Measurements from ENCODE around the gene PIK3C3. TPM values are rescaled to one million over a fixed set of nuclear protein-coding genes. Genes with fewer than 3 reads are reported as not detected.
"Not testable (repeated sequence)": the region's sequence is repeated elsewhere in the genome, so short reads cannot be mapped to it uniquely, and the experiment has no call there.

The PIK3C3 gene
- total RNA-seq, 4 donors from 2014 or later = 26.2 to 63.2 (median 30.8) TPM

DNA sequence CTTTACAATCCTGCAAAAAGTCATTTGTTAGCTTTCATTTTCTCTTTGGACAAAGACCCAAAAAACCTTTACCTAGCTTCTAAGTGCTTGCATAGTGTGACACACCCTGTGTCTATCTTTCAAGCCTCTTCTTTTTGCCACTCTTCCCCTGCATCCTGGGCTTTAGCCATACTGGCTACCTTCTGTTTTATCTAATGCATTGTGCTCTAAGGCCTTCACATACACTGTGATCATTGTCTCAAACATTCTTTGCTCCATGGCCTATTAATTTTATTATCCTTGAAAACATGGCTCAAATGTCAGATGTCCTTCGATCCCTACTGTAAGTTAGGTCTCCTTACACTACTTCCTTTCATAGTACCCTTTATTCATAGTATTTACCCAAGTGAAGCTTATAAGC, 84.4 kb downstream of the PIK3C3 start:
- Histone ChIP-seq H3K9me3 (no peaks in the 10 kb centered on the region), H3K27me3 (no peaks in the 10 kb centered on the region), H3K27ac (no peak overlapping the region), H3K4me3 (no peak overlapping the region), H3K36me3 (peaks cover 82% of the 10 kb centered on the region), H3K4me1 (no peaks in the 10 kb centered on the region)
- WGBS = 100% methylated on average over 1 of the region's 1 CpG
- no peak for TF ChIP-seq EP300 (IDR thresholded peaks at IDR 0.05)
- no peak for TF ChIP-seq POLR2A (IDR thresholded peaks at IDR 0.05)
- TF ChIP-seq, protein P1, sequence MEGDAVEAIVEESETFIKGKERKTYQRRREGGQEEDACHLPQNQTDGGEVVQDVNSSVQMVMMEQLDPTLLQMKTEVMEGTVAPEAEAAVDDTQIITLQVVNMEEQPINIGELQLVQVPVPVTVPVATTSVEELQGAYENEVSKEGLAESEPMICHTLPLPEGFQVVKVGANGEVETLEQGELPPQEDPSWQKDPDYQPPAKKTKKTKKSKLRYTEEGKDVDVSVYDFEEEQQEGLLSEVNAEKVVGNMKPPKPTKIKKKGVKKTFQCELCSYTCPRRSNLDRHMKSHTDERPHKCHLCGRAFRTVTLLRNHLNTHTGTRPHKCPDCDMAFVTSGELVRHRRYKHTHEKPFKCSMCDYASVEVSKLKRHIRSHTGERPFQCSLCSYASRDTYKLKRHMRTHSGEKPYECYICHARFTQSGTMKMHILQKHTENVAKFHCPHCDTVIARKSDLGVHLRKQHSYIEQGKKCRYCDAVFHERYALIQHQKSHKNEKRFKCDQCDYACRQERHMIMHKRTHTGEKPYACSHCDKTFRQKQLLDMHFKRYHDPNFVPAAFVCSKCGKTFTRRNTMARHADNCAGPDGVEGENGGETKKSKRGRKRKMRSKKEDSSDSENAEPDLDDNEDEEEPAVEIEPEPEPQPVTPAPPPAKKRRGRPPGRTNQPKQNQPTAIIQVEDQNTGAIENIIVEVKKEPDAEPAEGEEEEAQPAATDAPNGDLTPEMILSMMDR (IDR thresholded peaks at IDR 0.05) = no peak
- no peak for TF ChIP-seq POLR2AphosphoS5 (IDR thresholded peaks at IDR 0.05)
- DNase-seq (ENCODE audit: low spot score in 2 of 2) = no peak

DNA sequence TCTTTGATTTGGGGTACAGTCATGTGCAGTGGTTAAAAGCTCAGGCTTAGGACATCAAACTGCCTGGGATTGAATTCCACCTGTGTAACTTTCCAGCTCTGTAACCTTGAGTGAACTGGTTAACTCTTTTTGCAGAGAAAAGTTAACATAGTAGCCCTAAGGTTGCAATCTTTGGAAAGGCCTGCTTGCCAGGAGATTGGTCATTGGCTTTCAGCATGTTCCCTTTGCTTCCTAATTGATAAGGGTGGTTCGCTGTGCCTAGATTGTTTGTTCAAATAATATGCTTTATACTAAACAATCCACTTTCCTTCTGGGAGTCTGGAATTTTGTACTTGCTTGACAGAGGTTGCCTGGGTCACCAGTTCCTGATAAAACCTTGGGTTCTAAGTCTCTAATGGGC, 86.8 kb downstream of the PIK3C3 start:
- no peak for DNase-seq (ENCODE audit: low spot score in 2 of 2)
- no peak overlapping the region for H3K4me3 ChIP-seq
- 100% methylated on average over 1 of the region's 1 CpG for WGBS
- H3K36me3 ChIP-seq = peaks cover 71% of the 10 kb centered on the region
- no peaks in the 10 kb centered on the region for H3K9me3 ChIP-seq
- H3K4me1 ChIP-seq = no peaks in the 10 kb centered on the region
- H3K27me3 ChIP-seq = no peaks in the 10 kb centered on the region
- H3K27ac ChIP-seq = no peak overlapping the region
- TF ChIP-seq, protein P1 (IDR thresholded peaks at IDR 0.05) = no peak
- TF ChIP-seq POLR2AphosphoS5 (IDR thresholded peaks at IDR 0.05) (no peak), POLR2A (IDR thresholded peaks at IDR 0.05) (no peak), EP300 (IDR thresholded peaks at IDR 0.05) (no peak)

DNA sequence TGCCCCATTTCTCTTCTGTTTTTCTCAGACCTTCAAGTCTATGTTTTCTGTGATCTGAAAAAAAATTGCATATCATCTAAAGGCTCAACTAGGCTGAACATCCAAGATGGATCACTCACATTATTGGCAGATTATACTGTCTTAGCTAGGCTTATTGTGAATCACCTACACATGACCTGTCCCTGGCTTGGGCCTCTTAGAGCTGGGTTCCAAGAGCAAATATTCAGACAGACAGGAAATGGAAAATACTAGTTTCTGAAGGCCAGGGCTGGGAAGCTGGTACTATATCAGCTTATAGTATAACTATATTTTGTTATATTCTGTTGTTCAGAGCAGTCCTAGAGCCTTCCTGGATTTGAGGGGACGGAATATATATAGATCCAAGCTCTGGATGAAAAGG, 90.3 kb downstream of the PIK3C3 start:
- TF ChIP-seq POLR2AphosphoS5 (IDR thresholded peaks at IDR 0.05) (no peak), EP300 (IDR thresholded peaks at IDR 0.05) (no peak), POLR2A (IDR thresholded peaks at IDR 0.05) (no peak)
- TF ChIP-seq, protein P1 (IDR thresholded peaks at IDR 0.05) = no peak
- H3K4me1 ChIP-seq = no peaks in the 10 kb centered on the region
- H3K9me3 ChIP-seq = no peaks in the 10 kb centered on the region
- DNase-seq (ENCODE audit: low spot score in 2 of 2) = no peak
- H3K27me3 ChIP-seq = no peaks in the 10 kb centered on the region
- H3K36me3 ChIP-seq = peaks cover 58% of the 10 kb centered on the region
- no peak overlapping the region for H3K4me3 ChIP-seq
- H3K27ac ChIP-seq = no peak overlapping the region
- 97% methylated on average over 1 of the region's 1 CpG for WGBS

DNA sequence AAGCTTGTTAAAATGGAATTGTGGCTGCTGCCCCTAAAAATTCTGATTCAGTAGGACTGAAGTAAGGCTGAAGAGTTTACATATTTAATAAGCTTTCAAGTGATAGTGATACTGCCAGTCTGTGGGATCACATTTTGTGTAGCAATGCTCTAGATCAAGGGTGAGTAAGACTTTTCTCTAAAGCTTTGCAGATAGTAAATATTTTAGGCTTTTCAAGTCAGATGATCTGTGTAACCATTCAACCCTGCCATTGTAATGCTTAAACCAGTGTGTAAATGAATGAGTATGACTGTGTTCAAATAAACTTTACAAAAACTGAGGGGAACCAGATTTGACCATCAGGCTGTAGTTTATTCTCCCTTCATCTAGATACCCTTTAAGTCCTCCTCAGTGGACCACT, 92.7 kb downstream of the PIK3C3 start:
- Histone ChIP-seq H3K4me3 (no peak overlapping the region), H3K4me1 (no peaks in the 10 kb centered on the region), H3K9me3 (no peaks in the 10 kb centered on the region), H3K27me3 (no peaks in the 10 kb centered on the region), H3K27ac (no peak overlapping the region), H3K36me3 (peaks cover 45% of the 10 kb centered on the region)
- DNase-seq (ENCODE audit: low spot score in 2 of 2) = no peak
- no peak for TF ChIP-seq EP300 (IDR thresholded peaks at IDR 0.05)
- TF ChIP-seq, protein P1 (IDR thresholded peaks at IDR 0.05) = no peak
- TF ChIP-seq POLR2AphosphoS5 (IDR thresholded peaks at IDR 0.05) = no peak
- no peak for TF ChIP-seq POLR2A (IDR thresholded peaks at IDR 0.05)

DNA sequence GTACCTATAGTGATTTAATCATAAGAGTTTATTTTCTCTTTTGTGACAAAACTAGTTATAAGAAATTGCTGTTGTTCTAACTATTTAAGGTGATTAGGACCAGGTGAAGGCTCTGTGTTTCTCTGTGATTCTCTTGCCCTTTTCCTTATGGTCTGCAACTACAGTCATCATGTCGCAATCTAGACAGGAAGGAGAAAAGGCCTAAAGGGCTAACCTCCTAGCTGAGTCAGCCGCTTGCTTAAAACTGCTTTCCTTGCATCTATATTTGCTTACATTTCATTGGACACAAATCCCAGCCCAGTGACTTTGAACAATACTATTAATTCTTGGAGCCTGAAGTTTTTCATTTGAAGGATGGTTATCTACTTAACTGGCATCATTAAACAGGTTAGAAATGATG, 93.1 kb downstream of the PIK3C3 start:
- no peak for DNase-seq (ENCODE audit: low spot score in 2 of 2)
- Histone ChIP-seq H3K4me3 (no peak overlapping the region), H3K27me3 (no peaks in the 10 kb centered on the region), H3K4me1 (no peaks in the 10 kb centered on the region), H3K27ac (no peak overlapping the region), H3K36me3 (peaks cover 41% of the 10 kb centered on the region), H3K9me3 (no peaks in the 10 kb centered on the region)
- TF ChIP-seq EP300 (IDR thresholded peaks at IDR 0.05) (no peak), POLR2AphosphoS5 (IDR thresholded peaks at IDR 0.05) (no peak), POLR2A (IDR thresholded peaks at IDR 0.05) (no peak)
- TF ChIP-seq, protein P1 (IDR thresholded peaks at IDR 0.05) = no peak
- 63% methylated on average over 2 of the region's 2 CpGs for WGBS

DNA sequence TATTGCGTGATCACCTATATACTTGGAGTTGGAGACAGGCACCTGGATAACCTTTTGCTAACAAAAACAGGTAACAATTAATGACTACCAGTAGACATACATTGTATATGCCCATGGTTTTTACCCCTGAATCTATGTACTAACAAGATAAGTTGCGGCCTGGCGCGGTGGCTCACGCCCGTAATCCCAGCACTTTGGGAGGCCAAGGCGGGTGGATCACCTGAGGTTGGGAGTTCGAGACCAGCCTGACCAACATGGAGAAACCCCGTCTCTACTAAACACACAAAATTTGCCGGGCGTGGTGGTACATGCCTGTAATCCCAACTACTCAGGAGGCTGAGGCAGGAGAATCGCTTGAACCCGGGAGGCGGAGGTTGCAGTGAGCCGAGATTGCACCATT, 94.5 kb downstream of the PIK3C3 start:
- not testable (repeated sequence) for H3K27ac ChIP-seq; H3K4me1 ChIP-seq; H3K4me3 ChIP-seq; H3K9me3 ChIP-seq; DNase-seq (ENCODE audit: low spot score in 2 of 2); H3K27me3 ChIP-seq
- H3K36me3 ChIP-seq = peaks cover 29% of the 10 kb centered on the region
- 96% methylated on average over 15 of the region's 15 CpGs for WGBS

Measured in suprapubic skin (tissue), 4 donors.